CD4-positive, alpha-beta T cell (primary cell): Measurements from ENCODE around the gene TRAFD1. TPM values are rescaled to one million over a fixed set of nuclear protein-coding genes. Genes with fewer than 3 reads are reported as not detected.

Experiments used
- ATAC-seq: fragments of 200-7000 bp; cut with Tn5 transposase; one replicate; pipeline ENCODE4 v1.10.0; 2022; ENCODE audit warnings: mild to moderate bottlenecking; ENCODE audit not compliant: poor library complexity
- CTCF ChIA-PET: fragments of 350-600 bp; sonication (Branson Sonifier 250); formaldehyde crosslinking; loops from one replicate; lab custom pipeline; 2021; ENCODE audit warnings: antibody characterized with exemption, inconsistent platforms; lab: Charles Lee
- POLR2A ChIA-PET: fragments of 350-600 bp; sonication (Branson Sonifier 250); formaldehyde crosslinking; loops from one replicate; lab custom pipeline; 2021; ENCODE audit warnings: antibody characterized with exemption, inconsistent platforms; lab: Charles Lee
- DNase-seq, 14 experiments: peaks; one replicate each; pipeline ENCODE4 v3.0.0-alpha.2; 2013 to 2020; ENCODE audit warnings: mixed read lengths in 2 of 14
- H3K27ac ChIP-seq, 2 donors: one replicate each; pipeline versions ENCODE4 v1.5.1 to v1.7.0; 2013; ENCODE audit warnings: low read length in 2 of 2, low read depth in 1 of 2, mild to moderate bottlenecking in 1 of 2
- H3K27me3 ChIP-seq, 2 experiments: 1 replicate in 1 of 2; 2 replicates in 1 of 2; pipeline versions ENCODE4 v1.6.1 to v1.7.0; 2013; ENCODE audit warnings: low read length in 2 of 2, control low read depth in 1 of 2, mild to moderate bottlenecking in 1 of 2, moderate library complexity in 1 of 2; ENCODE audit not compliant: insufficient read depth in 2 of 2, control insufficient read depth in 1 of 2
- H3K36me3 ChIP-seq: one replicate; pipeline ENCODE4 v1.6.1; 2013; ENCODE audit warnings: low read length, control low read depth; ENCODE audit not compliant: insufficient read depth
- H3K4me1 ChIP-seq: one replicate; pipeline ENCODE4 v1.6.1; 2013; ENCODE audit warnings: low read length, control low read depth; ENCODE audit not compliant: insufficient read depth
- H3K4me3 ChIP-seq: one replicate; pipeline ENCODE4 v1.5.1; 2013; ENCODE audit warnings: mild to moderate bottlenecking, low read length, moderate library complexity
- H3K9me3 ChIP-seq, 2 experiments: 1 replicate in 1 of 2; 2 replicates in 1 of 2; pipeline versions ENCODE4 v1.6.1 to v1.7.0; 2013; ENCODE audit warnings: low read length in 2 of 2, mild to moderate bottlenecking in 2 of 2, control low read depth in 1 of 2, moderate library complexity in 1 of 2; ENCODE audit not compliant: control insufficient read depth in 1 of 2, insufficient read depth in 1 of 2
- H3K27ac Mint-ChIP-seq: one replicate; pipeline ENCODE4 v1.8.0; 2020; ENCODE audit warnings: mixed read lengths
- H3K27me3 Mint-ChIP-seq: one replicate; pipeline ENCODE4 v1.8.0; 2021; ENCODE audit warnings: mixed read lengths
- H3K36me3 Mint-ChIP-seq: one replicate; pipeline ENCODE4 v1.8.0; 2021; ENCODE audit warnings: low read depth, mixed read lengths
- H3K4me1 Mint-ChIP-seq: one replicate; pipeline ENCODE4 v1.8.0; 2021; ENCODE audit warnings: low read depth, mixed read lengths
- H3K4me3 Mint-ChIP-seq: one replicate; pipeline ENCODE4 v1.8.0; 2020; ENCODE audit warnings: mild to moderate bottlenecking, mixed read lengths
- H3K9me3 Mint-ChIP-seq: one replicate; pipeline ENCODE4 v1.8.0; 2020; ENCODE audit warnings: mixed read lengths
- CTCF ChIP-seq: fragments of 200-600 bp; IDR thresholded peaks from one replicate; pipeline ENCODE4 v1.8.0; 2022; ENCODE audit warnings: antibody characterized with exemption, mild to moderate bottlenecking
- intact Hi-C, 2 experiments: fragments of 100-400 bp; cut with DNase I in 1 of 2; cut with micrococcal nuclease in 1 of 2; formaldehyde crosslinking; loops; one replicate each; pipeline versions ENCODE4 v1.15.1 to v1.9.0; 2023 to 2025; cut with DNase I, micrococcal nuclease
- total RNA-seq, 174 experiments: library from RNA in 2 of 174; stranded (reverse) in 2 of 174; gene quantifications; one replicate each; pipeline ENCODE4 v1.2.3 and lab custom pipeline; 2021 to 2026

Gene TRAFD1
- total RNA-seq, 2 experiments from 2014 or later: 19.6 to 20.4 TPM

DNA sequence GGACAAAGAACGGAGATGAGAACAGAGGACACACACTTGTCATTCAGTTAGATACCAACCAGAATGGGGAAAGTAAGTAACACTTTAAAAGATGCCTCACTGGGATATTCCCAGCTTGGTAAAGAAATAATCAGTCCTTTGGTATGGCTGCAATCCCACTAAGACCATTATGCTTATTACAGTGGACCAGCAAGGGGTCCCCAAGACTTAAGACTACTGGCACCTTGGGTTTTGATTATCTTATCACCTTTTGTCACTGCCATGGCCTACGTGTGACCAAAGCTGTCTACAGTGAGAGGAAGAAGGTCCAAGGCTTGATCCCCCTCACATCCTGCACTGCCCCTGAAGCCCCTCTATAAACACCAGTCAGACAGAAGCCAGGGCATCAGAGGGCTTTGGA lies 65.8 kb downstream of the TRAFD1 start:
- H3K4me3 Mint-ChIP-seq: no peak overlapping the region
- no peak overlapping the region for H3K27ac ChIP-seq
- ATAC-seq (no peak), DNase-seq (no peak)
- POLR2A ChIA-PET: no interaction called here
- no peak overlapping the region for H3K27ac Mint-ChIP-seq
- TF ChIP-seq CTCF: no peak
- peaks cover 70% of the 10 kb centered on the region for H3K36me3 Mint-ChIP-seq
- intact Hi-C loops: no loop called here
- no peaks in the 10 kb centered on the region for H3K9me3 ChIP-seq
- peaks cover 66% of the 10 kb centered on the region for H3K36me3 ChIP-seq
- H3K9me3 Mint-ChIP-seq: no peaks in the 10 kb centered on the region
- CTCF ChIA-PET: interaction anchor here (0.5 to 0.6 kb wide), 2 partner anchors 493 to 680 kb away, joined by 3 read pairs; no protein-coding TSS in a partner anchor
- no peaks in the 10 kb centered on the region for H3K4me1 ChIP-seq
- no peaks in the 10 kb centered on the region for H3K4me1 Mint-ChIP-seq
- no peaks in the 10 kb centered on the region for H3K27me3 ChIP-seq
- no peak overlapping the region for H3K4me3 ChIP-seq
- H3K27me3 Mint-ChIP-seq: no peaks in the 10 kb centered on the region

DNA sequence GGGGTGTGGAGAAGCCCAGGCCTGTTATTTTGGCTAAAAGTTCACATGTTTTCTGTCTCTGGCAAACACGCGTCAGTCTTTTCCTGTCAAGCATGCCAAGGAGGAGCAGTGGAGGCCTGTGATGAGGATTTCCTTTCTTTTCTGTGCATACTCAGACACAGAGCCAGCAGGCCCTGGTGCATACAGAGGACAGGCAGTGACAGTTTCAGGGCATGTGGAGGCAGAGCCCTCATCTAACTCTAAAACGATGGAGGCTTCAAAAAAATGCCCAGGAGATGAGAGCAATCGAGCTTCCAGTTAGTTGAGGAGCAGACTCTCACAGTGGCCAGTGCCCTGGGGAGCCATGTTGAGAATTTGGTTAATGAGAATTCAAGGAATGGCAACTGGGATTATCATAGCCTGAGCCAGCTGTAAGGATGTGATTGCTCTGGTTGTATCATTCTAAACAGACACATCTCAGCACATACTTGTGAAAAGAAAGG lies 66.5 kb downstream of the TRAFD1 start:
- Histone ChIP-seq H3K27me3 (no peaks in the 10 kb centered on the region), H3K36me3 (peaks cover 68% of the 10 kb centered on the region), H3K4me3 (no peak overlapping the region), H3K27ac (no peak overlapping the region), H3K4me1 (no peaks in the 10 kb centered on the region), H3K9me3 (no peaks in the 10 kb centered on the region)
- intact Hi-C loops: no loop called here
- Mint-ChIP-seq H3K36me3 (peaks cover 70% of the 10 kb centered on the region), H3K9me3 (no peaks in the 10 kb centered on the region), H3K27ac (no peak overlapping the region), H3K27me3 (no peaks in the 10 kb centered on the region), H3K4me1 (no peaks in the 10 kb centered on the region), H3K4me3 (no peak overlapping the region)
- CTCF ChIA-PET: no interaction called here
- ATAC-seq (no peak), DNase-seq (no peak)
- POLR2A ChIA-PET: no interaction called here
- TF ChIP-seq CTCF: no peak

- Mint-ChIP-seq H3K36me3 (peaks cover 74% of the 10 kb centered on the region), H3K27ac (no peak overlapping the region), H3K4me3 (no peak overlapping the region), H3K27me3 (no peaks in the 10 kb centered on the region), H3K9me3 (no peaks in the 10 kb centered on the region), H3K4me1 (no peaks in the 10 kb centered on the region)
- intact Hi-C loops: no loop called here
- no peak for DNase-seq
- Histone ChIP-seq H3K9me3 (no peaks in the 10 kb centered on the region), H3K27me3 (no peaks in the 10 kb centered on the region), H3K4me3 (no peak overlapping the region), H3K27ac (no peak overlapping the region), H3K36me3 (peaks cover 65% of the 10 kb centered on the region), H3K4me1 (no peaks in the 10 kb centered on the region)
- ATAC-seq: no peak
- ChIA-PET POLR2A (no interaction called here), CTCF (no interaction called here)
- TF ChIP-seq CTCF: no peak
Observed at GRCh38 chr12:112192475-112192874, 67.1 kb downstream of the TRAFD1 start.
